Right lobe of liver (tissue), 4 donors: ENCODE results near the gene TLR9.
A peak's percentile ranks its signal among the peaks of the same experiment; 100 is the strongest.

Experiments
- CTCF ChIP-seq, 4 donors: fragments of 200-600 bp in 3 of 4; fragments of 450-650 bp in 1 of 4; IDR thresholded peaks; one replicate each; pipeline versions ENCODE4 v1.5.1 to v1.8.0; 2016 to 2022; ENCODE audit warnings: antibody characterized with exemption in 4 of 4, mild to moderate bottlenecking in 2 of 4
- POLR2A ChIP-seq: fragments of 450-650 bp; IDR thresholded peaks from one replicate; pipeline ENCODE4 v1.6.1; 2017; ENCODE audit warnings: antibody characterized with exemption, mild to moderate bottlenecking
- donor health status: DM: no; HTN: no; CAD: no.
- donor health status: DM: no; HTN: no; CAD: no.
- donor health status: DM: no; HTN: yes; CAD: no.

DNA sequence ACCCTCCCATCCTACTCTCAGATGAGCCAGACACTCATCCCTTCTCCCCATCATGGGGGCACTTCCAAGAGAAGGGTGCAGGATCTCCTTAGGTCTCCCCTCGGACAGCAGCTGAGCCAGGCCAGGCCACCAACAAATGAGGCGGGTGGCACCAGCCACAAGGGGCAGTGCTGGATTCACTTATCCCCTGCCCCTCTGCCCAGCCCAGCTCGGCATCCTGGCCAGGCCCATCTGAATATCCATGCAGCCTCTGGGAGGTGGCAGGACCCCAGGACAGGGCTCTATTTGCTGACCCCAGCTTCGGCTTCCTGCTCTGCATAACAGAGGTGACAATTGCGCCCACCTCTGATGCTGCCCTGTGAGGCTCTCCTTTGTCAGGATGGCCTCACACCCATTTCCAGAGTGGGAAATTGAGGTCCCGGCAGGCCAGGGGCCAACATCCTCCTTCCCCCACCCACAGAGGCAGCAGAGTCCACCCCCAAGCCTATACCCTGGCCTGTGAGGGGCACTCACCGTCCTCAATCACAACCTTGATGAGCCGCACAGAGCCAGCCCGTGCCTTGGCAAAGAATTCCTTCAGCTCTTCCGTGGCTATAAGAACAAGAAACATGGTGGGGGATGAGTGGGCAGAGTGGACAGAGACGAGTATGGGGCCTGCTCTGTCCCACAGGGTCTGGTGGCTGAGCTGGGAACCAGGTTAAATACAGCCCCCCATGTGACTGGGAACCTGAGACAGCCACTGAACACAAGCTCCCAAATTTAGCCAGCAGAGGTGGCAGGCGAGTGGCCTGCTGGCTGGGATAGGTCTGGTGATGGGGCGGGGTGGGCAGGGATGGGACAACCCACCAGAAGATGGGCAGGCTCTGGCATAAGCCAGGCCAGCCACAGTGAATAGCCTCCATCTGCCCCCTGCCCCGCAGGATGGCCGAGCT is 9.3 kb upstream of the TLR9 start:
- TF ChIP-seq CTCF (IDR thresholded peaks at IDR 0.05) (peak in 1 of 4 donors; percentile 13), POLR2A (no peak)
